GM12801 (cell line): ENCODE results near the gene PARP8.

Experiments used
- TF ChIP-seq, protein P1 (sequence below): IDR thresholded peaks from one replicate; pipeline ENCODE4 v1.5.1; 2011; ENCODE audit warnings: control low read depth; ENCODE audit not compliant: insufficient read length; ENCODE audit errors: extremely low read depth

PARP8 gene

DNA sequence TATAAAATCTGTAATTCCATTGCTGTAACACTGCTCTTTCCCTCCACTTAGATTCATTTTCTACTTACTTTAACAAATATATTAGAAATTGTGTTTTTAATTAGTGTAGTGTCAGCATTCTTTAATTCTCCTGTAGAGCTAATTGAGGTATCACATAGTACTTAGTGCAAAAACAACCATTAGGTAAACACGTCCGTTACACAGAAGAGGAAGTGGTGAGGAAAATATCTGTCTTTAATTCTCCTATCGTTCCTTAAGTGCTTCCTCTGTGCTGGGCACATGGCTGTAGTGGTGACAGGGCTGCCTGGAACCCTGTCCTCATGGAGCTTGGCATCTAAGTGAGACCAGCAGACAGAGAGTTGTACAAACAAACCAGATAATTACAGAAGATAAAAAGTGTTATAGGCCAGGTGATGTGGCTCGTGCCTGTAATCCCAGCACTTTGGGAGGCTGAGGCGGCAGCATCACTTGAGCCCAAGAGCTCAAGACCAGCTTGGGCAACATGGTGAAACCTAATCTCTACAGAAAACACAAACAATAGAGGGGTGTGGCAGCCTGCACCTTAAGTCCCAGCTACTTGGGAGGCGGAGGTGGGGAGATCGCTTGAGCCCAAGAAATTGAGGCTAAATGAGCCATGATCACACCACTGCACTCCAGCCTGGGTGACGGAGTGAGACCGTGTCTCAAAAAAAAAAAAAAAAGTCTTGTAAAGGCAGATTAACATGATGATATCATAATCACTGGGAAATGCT, 36.4 kb downstream of the PARP8 start:
- TF ChIP-seq, protein P1, sequence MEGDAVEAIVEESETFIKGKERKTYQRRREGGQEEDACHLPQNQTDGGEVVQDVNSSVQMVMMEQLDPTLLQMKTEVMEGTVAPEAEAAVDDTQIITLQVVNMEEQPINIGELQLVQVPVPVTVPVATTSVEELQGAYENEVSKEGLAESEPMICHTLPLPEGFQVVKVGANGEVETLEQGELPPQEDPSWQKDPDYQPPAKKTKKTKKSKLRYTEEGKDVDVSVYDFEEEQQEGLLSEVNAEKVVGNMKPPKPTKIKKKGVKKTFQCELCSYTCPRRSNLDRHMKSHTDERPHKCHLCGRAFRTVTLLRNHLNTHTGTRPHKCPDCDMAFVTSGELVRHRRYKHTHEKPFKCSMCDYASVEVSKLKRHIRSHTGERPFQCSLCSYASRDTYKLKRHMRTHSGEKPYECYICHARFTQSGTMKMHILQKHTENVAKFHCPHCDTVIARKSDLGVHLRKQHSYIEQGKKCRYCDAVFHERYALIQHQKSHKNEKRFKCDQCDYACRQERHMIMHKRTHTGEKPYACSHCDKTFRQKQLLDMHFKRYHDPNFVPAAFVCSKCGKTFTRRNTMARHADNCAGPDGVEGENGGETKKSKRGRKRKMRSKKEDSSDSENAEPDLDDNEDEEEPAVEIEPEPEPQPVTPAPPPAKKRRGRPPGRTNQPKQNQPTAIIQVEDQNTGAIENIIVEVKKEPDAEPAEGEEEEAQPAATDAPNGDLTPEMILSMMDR: no peak

DNA sequence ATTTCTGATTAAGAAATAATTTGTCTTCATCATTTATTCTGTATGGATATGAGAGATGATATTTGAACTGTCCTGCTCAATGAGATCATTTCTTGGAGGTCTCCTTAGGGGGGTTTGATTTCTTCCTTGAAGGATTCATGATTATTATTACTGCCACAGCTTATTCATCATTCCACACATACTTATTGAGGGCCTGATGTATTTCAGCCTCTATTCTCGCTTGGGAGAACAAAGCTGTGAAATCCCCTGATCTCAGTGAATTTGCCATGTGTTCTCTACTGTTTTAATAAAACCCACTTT, 36.9 kb downstream of the PARP8 start:
- TF ChIP-seq, protein P1: no peak

DNA sequence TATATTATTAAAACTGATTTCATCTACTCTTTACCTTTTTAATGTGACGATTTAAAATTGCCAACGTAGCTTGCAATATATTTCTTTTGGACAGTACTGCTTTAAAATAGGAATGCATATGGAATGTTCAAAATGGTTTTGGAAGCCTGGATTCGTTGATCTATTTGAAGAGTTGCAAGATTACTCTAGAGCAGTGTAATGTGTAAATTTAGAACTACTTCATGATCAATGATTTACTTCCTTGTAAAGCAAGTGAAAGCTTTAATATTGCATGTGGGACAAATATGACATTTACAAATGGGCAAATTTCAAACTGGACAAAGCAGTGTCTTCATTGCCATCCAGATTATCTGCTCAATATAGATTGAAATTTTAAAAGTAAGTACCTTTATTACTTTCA, 38.3 kb downstream of the PARP8 start:
- TF ChIP-seq, protein P1: no peak

DNA sequence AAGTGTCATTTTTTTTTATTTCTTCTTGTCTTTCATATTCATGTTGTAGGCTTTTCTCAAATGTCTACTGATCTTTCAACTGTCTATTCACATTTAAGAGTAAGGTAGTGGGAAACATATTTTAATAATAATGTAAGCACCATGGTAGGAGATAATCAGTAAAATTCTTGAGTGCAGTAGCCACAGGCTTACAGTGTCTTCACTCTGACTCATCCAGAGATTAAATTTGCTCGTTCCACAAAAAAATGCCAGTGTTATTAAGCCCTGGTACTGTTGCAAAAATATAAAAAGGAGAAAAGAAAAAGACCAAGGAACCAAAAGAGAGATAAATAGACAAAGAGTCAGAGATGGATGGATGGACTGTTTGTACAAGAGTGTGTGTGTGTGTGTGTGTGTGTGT, 43.0 kb downstream of the PARP8 start:
- TF ChIP-seq, protein P1: no peak

DNA sequence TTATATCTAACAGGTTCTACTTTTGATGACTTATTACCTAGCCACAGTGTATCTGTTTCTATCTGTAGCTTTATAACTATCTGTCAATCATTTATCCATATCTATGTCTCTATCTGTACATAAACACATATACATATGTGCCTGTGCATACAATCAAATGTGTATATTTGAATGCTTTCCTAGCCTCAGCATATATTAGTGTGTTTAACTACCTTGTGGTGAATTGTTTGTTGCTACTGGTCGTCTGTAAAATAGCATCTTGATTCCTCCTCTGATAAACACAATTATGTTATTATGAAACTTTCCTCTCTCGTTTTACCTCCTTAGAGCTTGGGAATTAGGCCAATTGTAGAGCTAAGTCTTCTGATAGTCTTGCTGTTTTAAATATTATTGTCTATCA, 44.4 kb downstream of the PARP8 start:
- TF ChIP-seq, protein P1: no peak

DNA sequence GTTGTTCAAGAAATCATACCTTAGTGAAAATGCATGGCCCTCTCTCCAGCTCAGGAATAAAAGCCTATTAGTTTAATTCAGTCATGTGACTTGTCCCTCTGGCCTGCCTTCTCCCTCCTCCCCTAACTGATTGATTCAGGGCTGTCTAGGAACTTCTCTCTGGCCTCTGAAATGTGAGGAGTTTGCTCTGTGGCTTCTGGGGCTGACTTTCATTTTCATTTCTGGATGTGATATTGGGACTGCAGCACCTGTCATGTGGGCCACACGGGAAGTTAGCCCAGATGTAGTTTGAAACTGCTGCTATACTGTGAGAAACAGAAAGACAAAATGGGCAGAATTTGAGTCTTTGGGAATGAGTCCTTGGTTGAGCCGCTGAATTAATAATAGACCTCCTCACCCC, 44.8 kb downstream of the PARP8 start:
- TF ChIP-seq, protein P1: no peak

DNA sequence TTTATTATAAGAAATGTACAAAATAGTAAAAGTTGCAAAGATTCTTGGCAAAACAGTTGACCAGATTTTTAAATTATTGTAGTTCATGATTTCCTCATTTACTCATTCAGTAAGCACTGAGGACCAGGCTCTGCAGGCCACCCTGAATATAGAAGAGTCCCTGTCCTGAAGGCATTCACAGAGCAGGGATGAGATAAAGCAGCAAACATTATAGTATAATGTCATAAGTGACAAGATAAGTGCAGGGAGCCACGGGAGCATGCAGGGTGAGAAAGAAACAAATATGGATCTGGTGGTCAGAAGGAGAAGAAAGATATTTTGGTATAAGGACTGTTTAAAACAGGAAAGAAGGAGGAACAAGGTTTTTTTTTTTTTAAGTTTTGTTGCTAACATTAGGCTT, 46.0 kb downstream of the PARP8 start:
- TF ChIP-seq, protein P1: no peak

DNA sequence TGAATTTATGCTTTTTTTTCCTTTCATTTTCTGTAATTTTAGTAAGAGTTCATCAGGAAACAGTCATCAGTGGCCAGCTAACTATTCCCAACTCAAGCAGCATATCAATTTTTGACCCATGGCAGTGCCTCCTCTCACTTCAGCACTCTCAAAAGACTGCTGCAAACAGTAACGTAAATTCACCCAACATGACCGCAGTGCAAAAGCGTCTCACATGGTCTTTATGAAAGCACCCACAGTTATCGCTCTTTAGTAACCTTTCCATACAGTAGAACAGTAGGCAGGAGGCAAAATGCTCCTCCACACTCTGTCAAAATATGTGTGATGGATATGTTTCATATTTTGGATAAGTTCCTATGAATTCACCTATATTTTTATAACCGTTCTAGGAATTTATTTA, 48.6 kb downstream of the PARP8 start:
- TF ChIP-seq, protein P1: no peak
